HepG2 (cell line): ENCODE data around the gene SEMA3G. TPM values are rescaled to one million over a fixed set of nuclear protein-coding genes. Genes with fewer than 3 reads are reported as not detected.

Source experiments
- ATAC-seq: fragments of 200-7000 bp; cut with Tn5 transposase; 3 replicates; pipeline ENCODE4 v1.9.1; 2020; ENCODE audit warnings: mild to moderate bottlenecking, moderate library complexity
- BruUV-seq: library from RNA; stranded (reverse); fragments of 400-500 nt; replicated peaks from 2 replicates; lab custom pipeline; 2021; lab: Mats Ljungman, UMichigan
- CTCF ChIA-PET: fragments of 300-600 bp; formaldehyde crosslinking; extraction: SDS; loops from one replicate; lab custom pipeline; 2021; ENCODE audit warnings: low total read pairs, inconsistent platforms, low intra/inter-chr PET ratio; lab: Yijun Ruan, JAX
- POLR2A ChIA-PET: fragments of 350-600 bp; sonication (Branson Sonifier 250); formaldehyde crosslinking; loops from one replicate; lab custom pipeline; 2020; ENCODE audit warnings: antibody characterized with exemption, inconsistent platforms; lab: Yijun Ruan, JAX
- DNase-seq: peaks from one replicate; pipeline ENCODE4 v3.0.0-alpha.2; 2015; ENCODE audit warnings: low spot score
- FAIRE-seq: peaks from 3 replicates; lab custom pipeline; 2011; peaks lifted over from hg19 to GRCh38; lab: Jason Lieb, UNC
- H2AFZ ChIP-seq: one replicate; pipeline ENCODE4 v1.6.1; 2011; ENCODE audit warnings: low read length, inconsistent platforms
- H3K27ac ChIP-seq: fragments of 300-600 bp; 3 replicates; pipeline ENCODE4 v1.8.0; 2011; ENCODE audit warnings: mixed run types, mild to moderate bottlenecking, mixed read lengths, low read length, inconsistent platforms; ENCODE audit not compliant: insufficient read depth; ENCODE audit errors: extremely low read length
- H3K27me3 ChIP-seq, 2 experiments: fragments of 200-600 bp in 1 of 2; 2 replicates in 1 of 2; 3 replicates in 1 of 2; pipeline versions ENCODE4 v1.6.0 to v1.8.0; 2011; ENCODE audit warnings: low read length in 2 of 2, mild to moderate bottlenecking in 2 of 2, moderate library complexity in 2 of 2, inconsistent platforms in 1 of 2; ENCODE audit not compliant: insufficient read depth in 2 of 2, control insufficient read depth in 1 of 2
- H3K36me3 ChIP-seq, 2 experiments: fragments of 200-600 bp in 1 of 2; replicated peaks in 1 of 2; 2 replicates in 1 of 2; 3 replicates in 1 of 2; pipeline versions ENCODE4 v1.5.1 to v1.8.0; 2011; ENCODE audit warnings: low read length in 2 of 2, inconsistent platforms in 1 of 2; ENCODE audit not compliant: insufficient read depth in 2 of 2, control insufficient read depth in 1 of 2
- H3K4me1 ChIP-seq: 2 replicates; pipeline ENCODE4 v1.5.1; 2012; ENCODE audit warnings: low read length, inconsistent platforms; ENCODE audit not compliant: insufficient read depth
- H3K4me2 ChIP-seq: 2 replicates; pipeline ENCODE4 v1.6.0; 2011; ENCODE audit warnings: low read depth, low read length, inconsistent platforms
- H3K4me3 ChIP-seq, 3 experiments: fragments of 200-600 bp in 1 of 3; sonication (generic), shearing (Covaris generic) in 1 of 3; replicated peaks in 1 of 3; 2 replicates each; pipeline ENCODE4 v1.5.1; 2011 to 2016; ENCODE audit warnings: low read length in 3 of 3, inconsistent platforms in 2 of 3, low read depth in 2 of 3, mild to moderate bottlenecking in 2 of 3, control low read depth in 1 of 3, mixed read lengths in 1 of 3; ENCODE audit not compliant: insufficient read depth in 1 of 3
- H3K79me2 ChIP-seq: one replicate; pipeline ENCODE4 v1.6.1; 2011; ENCODE audit warnings: low read length, inconsistent platforms; ENCODE audit not compliant: insufficient read depth
- H3K9ac ChIP-seq: 2 replicates; pipeline ENCODE4 v1.6.0; 2011; ENCODE audit warnings: mild to moderate bottlenecking, low read depth, low read length, inconsistent platforms; ENCODE audit not compliant: insufficient read depth
- H3K9me3 ChIP-seq: 2 replicates; pipeline ENCODE4 v1.5.1; 2012; ENCODE audit warnings: mild to moderate bottlenecking, low read length
- H4K20me1 ChIP-seq: 2 replicates; pipeline ENCODE4 v1.6.0; 2011; ENCODE audit warnings: inconsistent platforms, mild to moderate bottlenecking, low read length, moderate library complexity; ENCODE audit not compliant: insufficient read depth
- KDM5B ChIP-seq: sonication (generic); formaldehyde crosslinking; IDR thresholded peaks from 2 replicates; pipeline ENCODE4 v1.4.0; 2020; ENCODE audit warnings: missing genetic modification reagents, mild to moderate bottlenecking, borderline replicate concordance
- SP1 ChIP-seq, 2 experiments: fragments of 450-650 bp in 1 of 2; sonication (generic) in 1 of 2; formaldehyde crosslinking in 1 of 2; IDR thresholded peaks; 2 replicates each; pipeline versions ENCODE4 v1.4.0 to v1.6.1; 2016 to 2020; ENCODE audit warnings: missing genetic modification reagents in 1 of 2
- SRSF4 ChIP-seq: fragments of 200-400 bp; formaldehyde crosslinking; IDR thresholded peaks from one replicate; pipeline ENCODE4 v1.6.1; 2018; ENCODE audit warnings: mild to moderate bottlenecking, low read depth, low read length, moderate library complexity; ENCODE audit not compliant: poor library complexity, severe bottlenecking
- U2AF1 ChIP-seq: fragments of 200-400 bp; formaldehyde crosslinking; optimal IDR thresholded peaks from 2 replicates; pipeline ENCODE3; 2017; ENCODE audit warnings: mild to moderate bottlenecking, low read depth, low read length
- ZBTB1 ChIP-seq: sonication (generic); formaldehyde crosslinking; IDR thresholded peaks from 2 replicates; pipeline ENCODE4 v1.4.0; 2020; ENCODE audit warnings: missing genetic modification reagents, borderline replicate concordance
- ZBTB7A ChIP-seq: sonication (generic); formaldehyde crosslinking; IDR thresholded peaks from 2 replicates; pipeline ENCODE4 v1.8.0; 2022; ENCODE audit warnings: mild to moderate bottlenecking, missing genetic modification reagents
- ZNF737 ChIP-seq: sonication (generic); formaldehyde crosslinking; IDR thresholded peaks from 2 replicates; pipeline ENCODE4 v1.5.0; 2020; ENCODE audit warnings: missing genetic modification reagents, mild to moderate bottlenecking, borderline replicate concordance
- ZNF772 ChIP-seq: sonication (generic); formaldehyde crosslinking; IDR thresholded peaks from 2 replicates; pipeline ENCODE4 v1.5.0; 2020; ENCODE audit warnings: mild to moderate bottlenecking, missing genetic modification reagents
- WGBS: methylation state at CpG from one replicate; pipeline ENCODE4 v1.1.6; 2017; ENCODE audit warnings: low lambda C conversion rate; 5-methylcytosine and 5-hydroxymethylcytosine counted together
- in situ Hi-C: cut with HindIII; loops from 2 replicates; pipeline ENCODE4 v1.10.0; 2017; ENCODE audit warnings: low pct_unique_long_range_greater_than_20kb; ENCODE audit not compliant: extremely low pct_ligation_motif_present
- intact Hi-C: fragments of 100-400 bp; cut with micrococcal nuclease; formaldehyde crosslinking; loops from one replicate; pipeline ENCODE4 v1.10.0; 2022; ENCODE audit not compliant: unreplicated experiment
- polyA plus RNA-seq, 8 experiments: library from polyadenylated mRNA; depleted of rRNA in 3 of 8; stranded (reverse) in 7 of 8; unstranded in 1 of 8; fragments of >200 nt; fragmentation: Illumina TruSeq in 4 of 8; extraction: Trizol in 4 of 8; gene quantifications; 2 replicates each; pipeline versions ENCODE4 v1.2.1 to v1.2.3, GENCODE V29; 2011 to 2016; ENCODE audit warnings: low read depth in 4 of 8, missing spikeins in 1 of 8, mixed read lengths in 1 of 8; ENCODE audit not compliant: insufficient read depth in 1 of 8
- total RNA-seq, 5 experiments: library from RNA; depleted of rRNA; stranded (reverse); fragments of >200 nt; fragmentation: Illumina TruSeq; extraction: Trizol; gene quantifications; 2 replicates each; pipeline ENCODE4 v1.2.3, GENCODE V29; 2016; ENCODE audit warnings: low read depth in 1 of 5
- TF ChIP-seq, protein P1 (sequence below): sonication (generic); formaldehyde crosslinking; IDR thresholded peaks from 2 replicates; pipeline ENCODE4 v1.8.0; 2022; ENCODE audit warnings: mild to moderate bottlenecking, missing genetic modification reagents, moderate library complexity

SEMA3G gene
- total and polyA plus RNA-seq, 2 of the 13 experiments (the other 11 are each of a cell fraction or from before 2014, with no cell fraction given): 6.1 to 8.3 TPM

DNA sequence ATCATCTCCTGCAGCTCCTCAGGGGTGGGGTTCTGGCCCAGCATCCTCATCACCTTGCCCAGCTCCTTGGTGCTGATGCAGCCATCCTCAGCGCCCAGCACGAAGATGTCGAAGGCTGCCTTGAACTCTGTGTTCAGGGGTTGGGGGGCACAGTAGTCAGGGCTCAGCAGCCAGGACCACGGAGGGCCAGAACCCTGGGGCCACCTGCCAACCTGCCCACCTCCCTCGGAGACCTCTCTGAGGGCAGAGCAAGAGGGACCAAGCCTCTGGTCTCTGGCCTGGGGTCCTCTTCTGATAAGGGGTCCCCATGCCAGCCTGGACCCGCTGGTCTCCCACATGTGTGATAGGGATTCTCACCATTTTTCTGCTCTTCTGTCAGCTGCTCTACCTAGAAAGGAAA is 7.2 kb upstream of the SEMA3G start:
- H3K27ac ChIP-seq: no peak overlapping the region
- no TSS peak for BruUV-seq
- TF ChIP-seq, protein P1, sequence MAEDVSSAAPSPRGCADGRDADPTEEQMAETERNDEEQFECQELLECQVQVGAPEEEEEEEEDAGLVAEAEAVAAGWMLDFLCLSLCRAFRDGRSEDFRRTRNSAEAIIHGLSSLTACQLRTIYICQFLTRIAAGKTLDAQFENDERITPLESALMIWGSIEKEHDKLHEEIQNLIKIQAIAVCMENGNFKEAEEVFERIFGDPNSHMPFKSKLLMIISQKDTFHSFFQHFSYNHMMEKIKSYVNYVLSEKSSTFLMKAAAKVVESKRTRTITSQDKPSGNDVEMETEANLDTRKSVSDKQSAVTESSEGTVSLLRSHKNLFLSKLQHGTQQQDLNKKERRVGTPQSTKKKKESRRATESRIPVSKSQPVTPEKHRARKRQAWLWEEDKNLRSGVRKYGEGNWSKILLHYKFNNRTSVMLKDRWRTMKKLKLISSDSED: no peak
- TF ChIP-seq SRSF4: no peak
- TF ChIP-seq ZNF737 (CRISPR knock-in tag): no peak
- 0 out of 2 replicates have a peak, but pooled peaks have one; percentile 13 for TF ChIP-seq ZBTB7A (CRISPR knock-in tag)
- TF ChIP-seq SP1 (IDR thresholded peaks at IDR 0.05): no peak
- 0 out of 2 replicates have a peak, but pooled peaks have one; percentile 9 for TF ChIP-seq SP1 (CRISPR knock-in tag; IDR thresholded peaks at IDR 0.05)
- TF ChIP-seq KDM5B (CRISPR knock-in tag): peak; percentile 36; the same call in 1 of the 2 replicates
- TF ChIP-seq ZNF772 (CRISPR knock-in tag): no peak
- TF ChIP-seq ZBTB1: no peak
- no peak for TF ChIP-seq U2AF1
- H3K79me2 ChIP-seq: peaks cover 15% of the 10 kb centered on the region
- ChIA-PET POLR2A (interaction anchor here (1.5 kb wide), 1 partner anchor 84 kb away, joined by 4 read pairs; the partner anchor contains the start of gene UQCC5), CTCF (interaction anchor here (1.1 kb wide), 1 partner anchor 24 kb away, joined by 3 read pairs; no protein-coding TSS in a partner anchor)
- no peak overlapping the region for H2AFZ ChIP-seq
- no peaks in the 10 kb centered on the region for H3K36me3 ChIP-seq
- intact Hi-C loops: no loop called here
- H3K9me3 ChIP-seq: no peaks in the 10 kb centered on the region
- peaks cover 92% of the 10 kb centered on the region for H3K4me1 ChIP-seq
- peak overlapping the region in 1 of 3 experiments; percentile 92; a peak in 1 of 6 replicates for H3K4me3 ChIP-seq
- H3K4me2 ChIP-seq: peak overlapping the region; percentile 93
- no peak for DNase-seq
- 0 out of 2 replicates have a peak overlapping the region, but pooled peaks have one; percentile 43 for H3K9ac ChIP-seq
- ATAC-seq: no peak
- no peaks in the 10 kb centered on the region; a peak in 1 of 5 replicates for H3K27me3 ChIP-seq
- no peaks in the 10 kb centered on the region for H4K20me1 ChIP-seq
- no peak for FAIRE-seq
- in situ Hi-C loops: loop anchor here (10.0 kb wide), 1 partner anchor 233 kb away; the partner anchor contains the start of genes GNL3 and PBRM1
- WGBS: 81% methylated on average over 4 of the region's 6 CpGs
